Subcutaneous adipose tissue (tissue), 4 donors: ENCODE results near the gene CTCFL. TPM values are rescaled to one million over a fixed set of nuclear protein-coding genes. Genes with fewer than 3 reads are reported as not detected.

ENCODE experiments used
- total RNA-seq, 4 donors: library from RNA; depleted of rRNA; stranded (reverse); fragments of >200 nt; gene quantifications; one replicate each; pipeline ENCODE4 v1.1.0, GENCODE V29; 2016
- TF ChIP-seq, protein P1 (sequence below): fragments of 450-650 bp; IDR thresholded peaks from one replicate; pipeline ENCODE4 v1.5.1; 2016; ENCODE audit warnings: low read depth, mild to moderate bottlenecking, control low read depth, antibody characterized with exemption, moderate library complexity

CTCFL gene
- total RNA-seq, 4 donors from 2014 or later = 0.17 TPM; not detected in 3

DNA sequence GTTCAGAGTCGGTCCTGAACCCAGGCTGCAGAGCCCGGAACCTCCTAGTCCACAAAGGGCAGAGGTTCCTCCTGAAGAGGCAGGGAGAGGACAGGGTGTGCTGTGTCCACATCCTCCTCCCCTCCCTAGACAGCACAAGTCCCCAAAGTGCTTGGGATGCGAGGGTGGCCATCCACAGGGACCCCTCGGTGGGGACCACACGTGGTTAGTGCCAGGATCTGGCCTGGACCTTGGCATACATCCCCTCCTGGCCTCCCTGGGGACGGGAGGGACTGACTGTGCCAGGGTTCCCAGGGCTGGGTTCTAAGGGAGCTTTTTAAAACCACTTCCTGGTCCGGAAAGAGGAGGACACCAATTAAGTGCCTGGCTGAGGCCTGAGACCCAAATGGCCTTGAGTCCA, 63.2 kb downstream of the CTCFL start:
- TF ChIP-seq, protein P1, sequence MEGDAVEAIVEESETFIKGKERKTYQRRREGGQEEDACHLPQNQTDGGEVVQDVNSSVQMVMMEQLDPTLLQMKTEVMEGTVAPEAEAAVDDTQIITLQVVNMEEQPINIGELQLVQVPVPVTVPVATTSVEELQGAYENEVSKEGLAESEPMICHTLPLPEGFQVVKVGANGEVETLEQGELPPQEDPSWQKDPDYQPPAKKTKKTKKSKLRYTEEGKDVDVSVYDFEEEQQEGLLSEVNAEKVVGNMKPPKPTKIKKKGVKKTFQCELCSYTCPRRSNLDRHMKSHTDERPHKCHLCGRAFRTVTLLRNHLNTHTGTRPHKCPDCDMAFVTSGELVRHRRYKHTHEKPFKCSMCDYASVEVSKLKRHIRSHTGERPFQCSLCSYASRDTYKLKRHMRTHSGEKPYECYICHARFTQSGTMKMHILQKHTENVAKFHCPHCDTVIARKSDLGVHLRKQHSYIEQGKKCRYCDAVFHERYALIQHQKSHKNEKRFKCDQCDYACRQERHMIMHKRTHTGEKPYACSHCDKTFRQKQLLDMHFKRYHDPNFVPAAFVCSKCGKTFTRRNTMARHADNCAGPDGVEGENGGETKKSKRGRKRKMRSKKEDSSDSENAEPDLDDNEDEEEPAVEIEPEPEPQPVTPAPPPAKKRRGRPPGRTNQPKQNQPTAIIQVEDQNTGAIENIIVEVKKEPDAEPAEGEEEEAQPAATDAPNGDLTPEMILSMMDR = no peak

DNA sequence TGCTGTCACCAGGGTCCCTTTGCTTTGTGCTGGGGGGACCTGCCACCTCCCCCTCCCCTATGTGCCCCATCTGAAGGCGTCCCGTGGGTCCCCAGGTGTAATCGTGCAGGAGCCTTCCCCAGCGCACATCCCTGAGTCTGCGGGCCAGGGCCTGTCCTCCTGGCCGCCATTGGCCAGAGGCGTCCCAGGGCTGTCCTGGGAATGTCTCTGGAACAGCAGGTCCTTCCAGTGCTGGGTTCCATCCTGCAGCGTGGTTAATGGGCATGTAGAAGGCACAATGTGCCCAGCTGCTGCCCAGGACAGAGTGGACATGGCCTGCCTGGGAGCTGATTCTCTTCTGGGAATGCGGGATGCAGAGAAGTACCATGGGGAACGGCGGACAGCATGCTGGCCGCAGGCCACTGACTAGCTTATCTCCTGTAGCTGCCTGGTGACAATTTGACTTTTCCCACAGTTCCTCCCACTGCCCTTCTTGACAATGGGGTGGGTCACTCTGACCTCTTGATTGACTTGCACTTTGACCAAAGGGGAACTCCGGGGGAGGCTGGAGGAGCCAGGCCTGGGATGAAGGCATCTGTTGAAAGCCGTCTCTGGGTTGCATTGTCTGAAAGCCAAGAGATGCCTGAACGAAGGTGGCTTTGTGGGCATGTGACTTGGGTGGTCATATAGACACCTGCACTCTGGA, 64.0 kb downstream of the CTCFL start:
- TF ChIP-seq, protein P1 = no peak

DNA sequence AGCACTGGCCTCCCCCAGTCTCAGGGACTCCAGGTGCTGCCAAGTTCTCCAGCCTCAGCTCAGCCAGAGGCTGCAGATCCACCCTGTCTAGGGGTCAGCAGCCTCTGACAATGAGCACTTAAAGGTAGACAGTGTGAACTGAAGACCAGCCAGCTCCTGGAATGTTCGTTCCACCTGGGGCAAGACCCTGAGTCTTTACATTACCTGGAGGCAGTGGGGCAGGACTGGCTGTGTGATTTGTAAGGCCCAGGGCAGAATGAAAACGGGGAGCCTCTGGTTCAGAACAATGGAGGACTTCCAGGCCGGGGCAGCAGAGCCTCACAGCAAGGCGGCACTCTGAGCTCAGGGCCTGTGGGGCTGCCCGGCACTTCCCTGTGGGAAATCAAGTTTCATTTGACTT, 65.0 kb downstream of the CTCFL start:
- TF ChIP-seq, protein P1 = no peak

DNA sequence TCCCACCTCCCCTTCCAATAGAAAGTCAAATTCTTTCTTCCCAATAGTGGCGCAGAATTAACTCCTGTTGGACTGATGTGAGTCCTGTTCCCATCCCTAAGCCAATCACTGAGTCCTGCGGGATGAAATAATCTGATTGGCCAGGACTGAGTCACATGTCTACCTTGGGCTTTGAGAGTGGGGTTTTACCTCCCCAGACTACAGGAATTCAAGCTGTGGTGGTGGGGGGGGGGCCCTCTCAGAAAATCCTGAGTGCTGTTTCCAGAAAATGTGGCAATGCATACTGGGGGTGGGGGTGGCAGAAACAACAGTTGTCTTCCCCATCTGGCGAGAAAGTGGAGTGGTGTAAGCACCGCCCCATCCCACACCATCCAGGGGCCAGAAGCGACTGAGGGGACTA, 65.7 kb downstream of the CTCFL start:
- TF ChIP-seq, protein P1 = no peak

DNA sequence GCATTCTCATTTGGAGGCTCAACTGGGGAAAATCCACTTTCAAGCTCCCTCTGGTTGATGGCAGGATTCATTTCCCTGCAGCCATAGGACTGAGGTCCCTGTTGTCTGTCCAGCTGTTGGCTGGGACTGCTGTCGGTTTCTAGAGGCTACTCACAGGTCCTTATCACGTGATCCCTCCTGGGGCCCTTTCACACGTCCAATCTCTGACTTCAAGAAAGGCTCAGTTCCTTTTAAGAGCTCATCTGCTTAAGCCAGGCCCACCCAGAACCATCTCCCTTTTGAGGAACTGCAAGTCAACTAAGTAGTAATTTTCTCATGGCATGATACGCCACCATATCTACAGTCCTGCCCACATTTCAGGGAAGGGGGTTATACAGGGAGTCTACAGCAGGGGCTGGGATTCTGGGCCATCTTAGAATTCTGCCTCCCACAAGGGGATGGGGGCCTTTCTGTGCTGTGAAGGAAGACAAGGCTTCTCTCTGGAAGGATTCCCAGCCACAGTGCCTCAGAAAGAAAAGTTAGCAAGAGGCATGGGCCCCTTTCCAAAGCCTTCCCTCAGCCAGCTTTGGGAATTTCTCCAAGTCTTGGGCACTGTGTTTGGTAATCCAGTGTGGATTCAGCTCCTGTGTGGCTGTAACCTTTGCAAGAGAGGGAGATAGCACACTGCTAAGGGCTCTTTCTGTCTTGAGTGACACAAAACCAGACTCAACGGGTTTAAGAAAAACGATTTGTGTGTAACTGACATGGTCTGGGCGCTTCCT, 66.4 kb downstream of the CTCFL start:
- TF ChIP-seq, protein P1 = no peak

DNA sequence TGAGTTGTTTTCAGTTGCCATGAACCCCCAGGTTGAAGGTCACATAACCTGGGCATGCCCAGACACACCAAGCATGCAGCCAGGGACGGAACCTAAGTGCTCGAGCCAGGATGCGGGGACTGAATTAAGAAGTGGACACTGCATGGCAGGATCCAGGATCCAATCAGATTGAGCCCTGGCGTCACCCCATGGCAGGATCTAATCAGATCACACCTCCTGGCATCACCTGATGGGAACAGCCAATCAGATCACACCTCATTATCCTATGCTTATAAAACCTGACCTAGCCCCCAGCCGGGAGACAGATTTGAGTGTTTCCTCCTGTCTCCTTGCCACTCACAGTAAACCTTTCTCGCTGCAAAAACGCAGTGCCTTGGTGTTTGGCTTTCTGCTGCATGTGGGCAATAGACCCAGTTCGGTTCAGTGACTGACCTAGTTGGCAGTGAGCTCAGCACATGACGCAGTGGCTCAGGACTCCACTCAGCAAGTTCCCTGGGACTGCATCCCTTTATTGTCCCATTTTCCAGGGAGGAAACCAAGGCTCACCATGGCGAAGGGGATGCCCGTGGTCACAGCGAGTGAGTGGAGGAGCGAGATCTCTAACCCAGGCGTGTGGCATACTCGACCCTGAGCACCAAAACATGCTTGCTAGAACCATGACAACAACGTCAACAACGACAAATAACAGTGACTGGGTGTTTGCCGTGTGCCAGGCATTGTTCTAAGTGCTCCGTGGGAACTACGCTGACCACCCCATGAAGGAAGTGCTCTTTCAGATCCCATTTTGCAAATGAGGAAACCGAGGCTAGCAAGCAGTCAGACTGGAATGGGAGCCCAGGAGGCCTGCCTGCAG, 67.5 kb downstream of the CTCFL start:
- TF ChIP-seq, protein P1 = no peak

DNA sequence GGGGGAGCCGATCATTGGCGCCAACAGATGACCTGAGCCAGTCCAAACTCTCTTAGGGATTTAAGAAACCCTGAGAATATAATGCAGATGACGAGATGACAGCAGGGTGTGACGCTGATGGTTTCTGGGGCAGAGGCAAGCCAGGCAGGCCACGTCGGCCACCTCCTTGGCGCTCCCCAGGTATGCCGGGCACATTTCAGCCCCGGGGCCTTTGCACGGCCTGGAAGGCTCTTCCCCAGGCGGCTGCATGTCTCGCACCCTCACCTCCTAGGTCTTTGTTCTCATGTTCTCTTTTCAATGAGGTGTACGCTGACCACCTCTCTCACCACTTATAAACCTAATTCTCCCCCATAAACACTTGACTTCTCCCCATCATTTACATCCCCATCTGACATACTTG, 68.8 kb downstream of the CTCFL start:
- TF ChIP-seq, protein P1 = no peak
